SU-DHL-6 (cell line): ENCODE results near the gene ROBO2.

Experiments used
- H2AFZ ChIP-seq: fragments of 200-600 bp; sonication (generic); 2 replicates; pipeline ENCODE4 v1.6.1; 2014; ENCODE audit warnings: low read depth, mild to moderate bottlenecking, moderate library complexity, mixed read lengths, antibody characterized with exemption, low read length; ENCODE audit not compliant: severe bottlenecking
- H3F3A ChIP-seq: fragments of 200-600 bp; shearing (Covaris generic); 2 replicates; pipeline ENCODE4 v1.6.0; 2016; ENCODE audit warnings: antibody characterized with exemption, mild to moderate bottlenecking; ENCODE audit not compliant: insufficient read depth
- H3K27ac ChIP-seq: fragments of 200-600 bp; sonication (generic); 2 replicates; pipeline ENCODE4 v1.5.1; 2016; ENCODE audit warnings: low read depth, mild to moderate bottlenecking, low read length, moderate library complexity, mixed read lengths
- H3K27me3 ChIP-seq: fragments of 200-600 bp; sonication (generic), shearing (Covaris generic); 2 replicates; pipeline ENCODE4 v1.6.0; 2014; ENCODE audit warnings: mild to moderate bottlenecking, low read length
- H3K36me3 ChIP-seq: fragments of 200-600 bp; sonication (generic); 2 replicates; pipeline ENCODE4 v1.6.1; 2014; ENCODE audit warnings: mild to moderate bottlenecking, low read length, mixed read lengths
- H3K4me2 ChIP-seq: fragments of 300-600, 200-600 bp; shearing (Covaris generic), sonication (generic); 2 replicates; pipeline ENCODE4 v1.6.0; 2014; ENCODE audit warnings: low read length, low read depth, mild to moderate bottlenecking; ENCODE audit not compliant: poor library complexity, severe bottlenecking
- H3K4me3 ChIP-seq: fragments of 200-600 bp; sonication (generic); 2 replicates; pipeline ENCODE4 v1.5.1; 2014; ENCODE audit warnings: antibody characterized with exemption, low read length, mild to moderate bottlenecking, mixed read lengths; ENCODE audit not compliant: insufficient read depth, poor library complexity, severe bottlenecking
- H3K79me2 ChIP-seq: fragments of 200-600 bp; sonication (generic); 2 replicates; pipeline ENCODE4 v1.6.1; 2014; ENCODE audit warnings: mild to moderate bottlenecking, low read length, moderate library complexity; ENCODE audit not compliant: insufficient read depth
- H3K9ac ChIP-seq: fragments of 200-600 bp; sonication (generic); 2 replicates; pipeline ENCODE4 v1.7.0; 2014; ENCODE audit warnings: mild to moderate bottlenecking, low read length
- H3K9me2 ChIP-seq: fragments of 200-600 bp; sonication (generic); replicated peaks from 2 replicates; pipeline ENCODE4 v1.6.1; 2014; ENCODE audit warnings: low read length; ENCODE audit not compliant: insufficient read depth
- H3K9me3 ChIP-seq: fragments of 200-600 bp; sonication (generic); 2 replicates; pipeline ENCODE4 v1.6.1; 2014; ENCODE audit warnings: low read length, mixed read lengths; ENCODE audit not compliant: insufficient read depth
- H4K20me1 ChIP-seq: fragments of 200-600 bp; sonication (generic); 2 replicates; pipeline ENCODE4 v1.6.1; 2014; ENCODE audit warnings: low read depth, mild to moderate bottlenecking, antibody characterized with exemption, low read length, moderate library complexity, mixed read lengths
- EZH2phosphoT487 ChIP-seq: fragments of 200-600 bp; sonication (generic), shearing (Covaris generic); conservative IDR thresholded peaks from 2 replicates; pipeline ENCODE4 v1.6.1; 2018; ENCODE audit warnings: mild to moderate bottlenecking, antibody characterized with exemption, low read length, moderate library complexity, mixed read lengths
- TF ChIP-seq, protein P1 (sequence below): fragments of 200-600 bp; sonication (generic); IDR thresholded peaks from one replicate; pipeline ENCODE4 v1.5.1; 2017; ENCODE audit warnings: antibody characterized with exemption, mild to moderate bottlenecking, low read length, moderate library complexity; ENCODE audit not compliant: insufficient read depth, poor library complexity, severe bottlenecking

The ROBO2 gene

GRCh38 chr3:77421916-77422315 is 382.0 kb downstream of the ROBO2 start:
- no peak overlapping the region for H3K9ac ChIP-seq
- TF ChIP-seq, protein P1, sequence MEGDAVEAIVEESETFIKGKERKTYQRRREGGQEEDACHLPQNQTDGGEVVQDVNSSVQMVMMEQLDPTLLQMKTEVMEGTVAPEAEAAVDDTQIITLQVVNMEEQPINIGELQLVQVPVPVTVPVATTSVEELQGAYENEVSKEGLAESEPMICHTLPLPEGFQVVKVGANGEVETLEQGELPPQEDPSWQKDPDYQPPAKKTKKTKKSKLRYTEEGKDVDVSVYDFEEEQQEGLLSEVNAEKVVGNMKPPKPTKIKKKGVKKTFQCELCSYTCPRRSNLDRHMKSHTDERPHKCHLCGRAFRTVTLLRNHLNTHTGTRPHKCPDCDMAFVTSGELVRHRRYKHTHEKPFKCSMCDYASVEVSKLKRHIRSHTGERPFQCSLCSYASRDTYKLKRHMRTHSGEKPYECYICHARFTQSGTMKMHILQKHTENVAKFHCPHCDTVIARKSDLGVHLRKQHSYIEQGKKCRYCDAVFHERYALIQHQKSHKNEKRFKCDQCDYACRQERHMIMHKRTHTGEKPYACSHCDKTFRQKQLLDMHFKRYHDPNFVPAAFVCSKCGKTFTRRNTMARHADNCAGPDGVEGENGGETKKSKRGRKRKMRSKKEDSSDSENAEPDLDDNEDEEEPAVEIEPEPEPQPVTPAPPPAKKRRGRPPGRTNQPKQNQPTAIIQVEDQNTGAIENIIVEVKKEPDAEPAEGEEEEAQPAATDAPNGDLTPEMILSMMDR = no peak
- TF ChIP-seq EZH2phosphoT487 = no peak
- no peaks in the 10 kb centered on the region for H3K27me3 ChIP-seq
- H3K4me2 ChIP-seq = no peak overlapping the region
- no peak overlapping the region for H3K4me3 ChIP-seq
- no peaks in the 10 kb centered on the region for H3K9me3 ChIP-seq
- H2AFZ ChIP-seq = no peak overlapping the region
- H3K79me2 ChIP-seq = no peaks in the 10 kb centered on the region
- H3K27ac ChIP-seq = no peak overlapping the region
- no peaks in the 10 kb centered on the region for H4K20me1 ChIP-seq
- no peaks in the 10 kb centered on the region for H3K9me2 ChIP-seq
- no peaks in the 10 kb centered on the region for H3F3A ChIP-seq
- H3K36me3 ChIP-seq = no peaks in the 10 kb centered on the region

- H3K36me3 ChIP-seq = no peaks in the 10 kb centered on the region
- no peaks in the 10 kb centered on the region for H3K9me3 ChIP-seq
- H3F3A ChIP-seq = no peaks in the 10 kb centered on the region
- H3K79me2 ChIP-seq = no peaks in the 10 kb centered on the region
- H3K27ac ChIP-seq = no peak overlapping the region
- no peak overlapping the region for H2AFZ ChIP-seq
- H4K20me1 ChIP-seq = no peaks in the 10 kb centered on the region
- TF ChIP-seq, protein P1 = no peak
- TF ChIP-seq EZH2phosphoT487 = no peak
- no peak overlapping the region for H3K4me2 ChIP-seq
- H3K4me3 ChIP-seq = no peak overlapping the region
- no peak overlapping the region for H3K9ac ChIP-seq
- no peaks in the 10 kb centered on the region for H3K9me2 ChIP-seq
- no peaks in the 10 kb centered on the region for H3K27me3 ChIP-seq
Observed at GRCh38 chr3:77426531-77426930, 386.6 kb downstream of the ROBO2 start.

GRCh38 chr3:77427528-77427927 is 387.6 kb downstream of the ROBO2 start:
- H3K9ac ChIP-seq = no peak overlapping the region
- H3K4me3 ChIP-seq = no peak overlapping the region
- no peaks in the 10 kb centered on the region for H3K36me3 ChIP-seq
- H3K27ac ChIP-seq = no peak overlapping the region
- no peaks in the 10 kb centered on the region for H3F3A ChIP-seq
- TF ChIP-seq, protein P1 = no peak
- no peak for TF ChIP-seq EZH2phosphoT487
- H3K79me2 ChIP-seq = no peaks in the 10 kb centered on the region
- H3K4me2 ChIP-seq = no peak overlapping the region
- H3K27me3 ChIP-seq = no peaks in the 10 kb centered on the region
- no peaks in the 10 kb centered on the region for H4K20me1 ChIP-seq
- H3K9me3 ChIP-seq = no peaks in the 10 kb centered on the region
- no peak overlapping the region for H2AFZ ChIP-seq
- H3K9me2 ChIP-seq = no peaks in the 10 kb centered on the region

GRCh38 chr3:77436908-77437307 is 397.0 kb downstream of the ROBO2 start:
- no peak overlapping the region for H3K9ac ChIP-seq
- H3K4me3 ChIP-seq = no peak overlapping the region
- H2AFZ ChIP-seq = no peak overlapping the region
- TF ChIP-seq, protein P1 = no peak
- no peak for TF ChIP-seq EZH2phosphoT487
- H3K9me2 ChIP-seq = no peaks in the 10 kb centered on the region
- H3K4me2 ChIP-seq = no peak overlapping the region
- H3K79me2 ChIP-seq = no peaks in the 10 kb centered on the region
- no peaks in the 10 kb centered on the region for H3K9me3 ChIP-seq
- H4K20me1 ChIP-seq = no peaks in the 10 kb centered on the region
- no peaks in the 10 kb centered on the region for H3F3A ChIP-seq
- H3K27me3 ChIP-seq = no peaks in the 10 kb centered on the region
- no peak overlapping the region for H3K27ac ChIP-seq
- no peaks in the 10 kb centered on the region for H3K36me3 ChIP-seq
